Superior temporal gyrus (tissue), 1 donor: ENCODE results near the gene CC2D2B.
"Not testable (repeated sequence)": the region's sequence is repeated elsewhere in the genome, so short reads cannot be mapped to it uniquely, and the experiment has no call there.

Experiments
- DNase-seq: peaks from one replicate; pipeline ENCODE4 v3.0.0-alpha.2; 2016; ENCODE audit errors: extremely low spot score

CC2D2B gene

GRCh38 chr10:96017191-96017687 is 109.5 kb downstream of the CC2D2B start:
- peak; percentile 85 for DNase-seq

GRCh38 chr10:96021332-96021731 is 113.6 kb downstream of the CC2D2B start:
- no peak for DNase-seq

GRCh38 chr10:96022739-96023138 is 115.0 kb downstream of the CC2D2B start:
- no peak for DNase-seq

GRCh38 chr10:96023168-96023567 is 115.4 kb downstream of the CC2D2B start:
- DNase-seq, result no peak

- no peak for DNase-seq
These were observed 117.8 kb downstream of the CC2D2B start for GRCh38 chr10:96025566-96025965.

- DNase-seq, result no peak
These were observed 126.8 kb downstream of the CC2D2B start for GRCh38 chr10:96034625-96035024.

- DNase-seq, result no peak
These were observed 131.0 kb downstream of the CC2D2B start for GRCh38 chr10:96038476-96039387.

GRCh38 chr10:96041146-96041545 is 133.4 kb downstream of the CC2D2B start:
- DNase-seq, result no peak

- DNase-seq, result peak; percentile 87
These were observed 135.5 kb downstream of the CC2D2B start, which contains the start of gene CCNJ for GRCh38 chr10:96043033-96043892. CCNJ (plus strand) TSS chr10:96043583; CDS start chr10:96044394, 811 bp downstream.

- DNase-seq, result peak; percentile 31
These were observed 136.3 kb downstream of the CC2D2B start for GRCh38 chr10:96043893-96044715.

- no peak for DNase-seq
These were observed 137.0 kb downstream of the CC2D2B start for GRCh38 chr10:96044736-96045135.

GRCh38 chr10:96046546-96046945 is 138.8 kb downstream of the CC2D2B start:
- no peak for DNase-seq

GRCh38 chr10:96047004-96047649 is 139.4 kb downstream of the CC2D2B start:
- DNase-seq, result no peak

- DNase-seq, result not testable (repeated sequence)
These were observed 140.2 kb downstream of the CC2D2B start for GRCh38 chr10:96047925-96048324.

GRCh38 chr10:96049340-96049739 is 141.6 kb downstream of the CC2D2B start:
- DNase-seq, result no peak

- no peak for DNase-seq
These were observed 146.2 kb downstream of the CC2D2B start for GRCh38 chr10:96053985-96054384.

- DNase-seq, result no peak
These were observed 149.0 kb downstream of the CC2D2B start for GRCh38 chr10:96056787-96057186.

- DNase-seq, result no peak
These were observed 153.5 kb downstream of the CC2D2B start for GRCh38 chr10:96061232-96061631.

GRCh38 chr10:96072674-96073073 is 164.9 kb downstream of the CC2D2B start:
- DNase-seq, result no peak

GRCh38 chr10:96073722-96074121 is 165.9 kb downstream of the CC2D2B start:
- DNase-seq, result no peak

GRCh38 chr10:96074776-96075175 is 167.0 kb downstream of the CC2D2B start:
- no peak for DNase-seq
